Prostate gland (tissue), 2 donors: ENCODE results near the gene ADARB1.

Experiments
- POLR2A ChIP-seq: fragments of 450-650 bp; IDR thresholded peaks from one replicate; pipeline ENCODE4 v1.6.1; 2016; ENCODE audit warnings: antibody characterized with exemption, mild to moderate bottlenecking
- POLR2AphosphoS5 ChIP-seq: sonication (generic); formaldehyde crosslinking; IDR thresholded peaks from one replicate; pipeline ENCODE4 v1.6.1; 2017; ENCODE audit warnings: antibody characterized with exemption
- TF ChIP-seq, protein P1 (sequence below), 4 experiments: fragments of 200-600 bp in 2 of 4; fragments of 450-650 bp in 2 of 4; sonication (generic) in 2 of 4; IDR thresholded peaks; 1 replicate in 3 of 4; 2 replicates in 1 of 4; pipeline ENCODE4 v1.5.1; 2016 to 2019; ENCODE audit warnings: antibody characterized with exemption in 4 of 4, mild to moderate bottlenecking in 2 of 4, moderate library complexity in 2 of 4

DNA sequence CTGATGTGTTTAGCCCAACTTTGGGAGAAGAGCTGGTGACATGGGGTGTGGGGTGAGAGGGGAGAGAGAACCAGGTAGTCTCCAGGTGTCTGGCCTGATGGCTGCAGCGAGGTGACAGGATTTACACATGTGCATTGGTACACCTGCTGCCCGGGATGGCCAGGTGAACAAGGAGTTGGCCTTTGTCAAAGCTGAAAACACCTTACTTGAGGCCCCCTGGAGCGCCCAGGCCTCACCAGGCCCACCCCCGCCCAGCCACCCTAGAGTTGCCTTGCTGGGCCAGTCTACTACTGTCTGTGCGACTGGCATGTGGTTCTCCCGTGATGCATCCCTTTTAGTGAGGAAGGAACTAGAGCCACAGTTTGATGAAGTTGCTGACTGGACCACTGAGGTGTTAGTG lies 90.5 kb downstream of the ADARB1 start:
- TF ChIP-seq POLR2AphosphoS5 (no peak), POLR2A (no peak)
- TF ChIP-seq, protein P1, sequence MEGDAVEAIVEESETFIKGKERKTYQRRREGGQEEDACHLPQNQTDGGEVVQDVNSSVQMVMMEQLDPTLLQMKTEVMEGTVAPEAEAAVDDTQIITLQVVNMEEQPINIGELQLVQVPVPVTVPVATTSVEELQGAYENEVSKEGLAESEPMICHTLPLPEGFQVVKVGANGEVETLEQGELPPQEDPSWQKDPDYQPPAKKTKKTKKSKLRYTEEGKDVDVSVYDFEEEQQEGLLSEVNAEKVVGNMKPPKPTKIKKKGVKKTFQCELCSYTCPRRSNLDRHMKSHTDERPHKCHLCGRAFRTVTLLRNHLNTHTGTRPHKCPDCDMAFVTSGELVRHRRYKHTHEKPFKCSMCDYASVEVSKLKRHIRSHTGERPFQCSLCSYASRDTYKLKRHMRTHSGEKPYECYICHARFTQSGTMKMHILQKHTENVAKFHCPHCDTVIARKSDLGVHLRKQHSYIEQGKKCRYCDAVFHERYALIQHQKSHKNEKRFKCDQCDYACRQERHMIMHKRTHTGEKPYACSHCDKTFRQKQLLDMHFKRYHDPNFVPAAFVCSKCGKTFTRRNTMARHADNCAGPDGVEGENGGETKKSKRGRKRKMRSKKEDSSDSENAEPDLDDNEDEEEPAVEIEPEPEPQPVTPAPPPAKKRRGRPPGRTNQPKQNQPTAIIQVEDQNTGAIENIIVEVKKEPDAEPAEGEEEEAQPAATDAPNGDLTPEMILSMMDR (IDR thresholded peaks at IDR 0.05), result no peak
